SJSA1 (cell line): ENCODE results near the gene CD19. TPM values are rescaled to one million over a fixed set of nuclear protein-coding genes. Genes with fewer than 3 reads are reported as not detected.
"Not testable (repeated sequence)": the region's sequence is repeated elsewhere in the genome, so short reads cannot be mapped to it uniquely, and the experiment has no call there.

Source experiments
- DNase-seq, 2 experiments: peaks; one replicate each; pipeline ENCODE4 v3.0.0-alpha.2; 2015 to 2020; ENCODE audit warnings: low spot score in 2 of 2, low read depth in 1 of 2
- H3K27ac ChIP-seq: fragments of 250-450 bp; sonication (Bioruptor Pico); 2 replicates; pipeline ENCODE4 v1.5.1; 2020; ENCODE audit warnings: mild to moderate bottlenecking, moderate library complexity
- H3K27me3 ChIP-seq: fragments of 250-450 bp; sonication (Bioruptor Pico); replicated peaks from 2 replicates; pipeline ENCODE4 v1.5.1; 2020; ENCODE audit warnings: mild to moderate bottlenecking, moderate library complexity
- H3K36me3 ChIP-seq: fragments of 250-450 bp; sonication (Bioruptor Pico); 2 replicates; pipeline ENCODE4 v1.5.1; 2020; ENCODE audit warnings: mild to moderate bottlenecking
- H3K4me1 ChIP-seq: fragments of 250-450 bp; sonication (Bioruptor Pico); replicated peaks from 2 replicates; pipeline ENCODE4 v1.6.1; 2021; ENCODE audit warnings: mild to moderate bottlenecking
- H3K4me3 ChIP-seq: fragments of 250-450 bp; sonication (Bioruptor Pico); 2 replicates; pipeline ENCODE4 v1.5.1; 2020; ENCODE audit warnings: mild to moderate bottlenecking
- H3K9me3 ChIP-seq: fragments of 250-450 bp; sonication (Bioruptor Pico); replicated peaks from 2 replicates; pipeline ENCODE4 v1.5.1; 2020; ENCODE audit warnings: mild to moderate bottlenecking
- total RNA-seq: library from RNA; depleted of rRNA; stranded (reverse); fragments of >200 nt; shearing (Covaris generic); gene quantifications from 2 replicates; pipeline ENCODE4 v1.2.3, GENCODE V29; 2014

CD19 gene
- total RNA-seq, 1 experiment from 2014 or later, result not detected

DNA sequence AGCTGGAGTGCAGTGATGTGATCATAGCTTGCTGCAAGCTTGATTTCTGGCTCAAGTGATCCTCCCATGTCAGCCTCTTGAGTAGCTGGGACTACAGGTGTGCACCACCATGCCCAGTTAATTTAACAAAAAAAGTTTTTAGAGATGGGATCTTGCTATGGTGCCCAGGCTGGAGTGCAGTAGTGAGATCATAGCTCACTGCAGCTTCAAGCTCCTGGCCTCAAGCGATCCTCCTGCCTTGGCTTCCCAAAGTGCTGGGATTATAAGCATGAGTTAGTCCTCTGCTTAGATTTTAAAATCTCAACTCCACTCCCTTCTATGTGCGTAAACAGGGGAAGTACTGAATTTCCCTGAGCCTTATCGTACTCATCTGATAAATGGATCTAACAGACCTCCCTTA is 13.1 kb upstream of the CD19 start:
- no peaks in the 10 kb centered on the region for H3K27me3 ChIP-seq
- H3K36me3 ChIP-seq, result peaks cover 38% of the 10 kb centered on the region
- DNase-seq, result no peak
- H3K4me1 ChIP-seq, result no peaks in the 10 kb centered on the region
- no peak overlapping the region for H3K4me3 ChIP-seq
- no peak overlapping the region for H3K27ac ChIP-seq
- no peaks in the 10 kb centered on the region for H3K9me3 ChIP-seq

DNA sequence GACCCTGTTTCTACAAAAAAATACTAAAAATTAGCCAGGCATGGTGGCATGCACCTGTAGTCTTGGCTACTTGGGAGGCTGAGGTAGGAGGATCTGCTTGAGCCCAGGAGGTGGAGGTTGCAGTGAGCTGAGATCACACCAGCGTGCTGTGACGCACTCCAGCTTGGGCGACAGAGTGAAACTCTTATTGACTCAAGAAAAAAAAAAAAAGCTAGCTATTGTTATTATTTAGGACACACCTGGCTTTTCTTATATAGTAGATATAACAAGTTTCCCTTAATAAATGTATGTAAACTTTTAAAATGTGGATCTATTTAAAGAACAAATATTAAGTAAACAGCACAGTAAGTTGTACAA is 8.6 kb upstream of the CD19 start:
- no peak for DNase-seq
- Histone ChIP-seq H3K4me1 (peaks cover 15% of the 10 kb centered on the region), H3K4me3 (no peak overlapping the region), H3K27me3 (no peaks in the 10 kb centered on the region), H3K9me3 (no peaks in the 10 kb centered on the region), H3K27ac (no peak overlapping the region), H3K36me3 (peaks cover 17% of the 10 kb centered on the region)

DNA sequence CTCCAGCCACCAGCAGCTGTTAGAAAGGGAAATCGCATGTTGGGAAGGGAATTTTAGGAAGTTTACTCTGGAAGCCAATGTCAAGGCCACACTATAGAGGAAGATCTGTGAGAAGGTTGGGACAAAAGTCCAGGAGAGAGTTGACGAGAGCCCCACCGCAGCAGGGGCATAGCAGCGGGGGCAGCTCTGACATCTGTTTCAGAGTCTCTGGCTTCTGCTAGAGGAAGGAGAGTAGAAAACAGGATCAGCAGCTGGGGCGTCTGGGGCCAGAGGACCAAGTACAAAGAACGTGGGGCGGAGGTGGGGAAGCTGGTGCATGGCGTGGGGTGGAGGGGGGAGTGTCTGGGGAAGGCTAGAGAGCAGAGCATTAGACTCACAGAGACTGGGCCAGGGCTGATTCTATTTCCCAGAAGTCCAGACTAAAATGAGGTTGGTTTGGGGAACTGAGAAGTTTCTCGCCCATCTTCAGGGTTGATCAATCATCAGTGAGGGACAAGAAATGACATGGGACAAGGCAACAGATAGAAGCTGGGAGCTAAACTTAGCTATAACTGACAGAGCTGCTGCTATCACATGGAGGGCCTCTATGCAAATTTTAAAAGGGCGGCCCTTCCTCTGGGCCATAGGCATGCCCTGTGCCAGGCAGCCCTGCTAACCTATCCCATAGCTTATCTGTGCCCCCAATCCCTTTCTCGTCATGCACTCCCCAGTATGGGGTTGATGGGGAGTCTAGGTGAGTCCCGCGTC is 7.9 kb upstream of the CD19 start:
- Histone ChIP-seq H3K4me1 (peaks cover 15% of the 10 kb centered on the region), H3K27me3 (no peaks in the 10 kb centered on the region), H3K4me3 (no peak overlapping the region), H3K9me3 (no peaks in the 10 kb centered on the region), H3K27ac (no peak overlapping the region), H3K36me3 (peaks cover 13% of the 10 kb centered on the region)
- no peak for DNase-seq

DNA sequence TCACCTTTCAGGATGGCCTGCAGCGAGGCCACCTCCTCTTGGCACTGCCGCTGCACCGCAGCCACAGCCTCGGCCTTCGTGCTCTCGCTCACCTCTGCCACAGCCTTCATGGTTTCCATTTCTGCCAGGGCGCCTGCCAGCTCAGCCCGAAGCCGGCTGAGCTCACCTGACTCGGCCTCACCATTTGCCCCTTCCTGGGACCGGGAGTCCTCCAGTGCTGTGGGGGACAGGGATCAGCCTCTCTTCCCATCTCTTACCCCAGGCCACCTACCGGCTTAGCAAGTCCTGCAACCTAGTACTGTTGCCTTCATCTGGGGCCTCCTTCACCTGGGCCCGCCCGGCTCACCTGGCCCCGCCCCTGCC is 7.4 kb upstream of the CD19 start:
- Histone ChIP-seq H3K27me3 (no peaks in the 10 kb centered on the region), H3K27ac (no peak overlapping the region), H3K9me3 (no peaks in the 10 kb centered on the region), H3K36me3 (peaks cover 8% of the 10 kb centered on the region), H3K4me1 (peaks cover 15% of the 10 kb centered on the region), H3K4me3 (peak overlapping the region; percentile 89)
- DNase-seq, result no peak

DNA sequence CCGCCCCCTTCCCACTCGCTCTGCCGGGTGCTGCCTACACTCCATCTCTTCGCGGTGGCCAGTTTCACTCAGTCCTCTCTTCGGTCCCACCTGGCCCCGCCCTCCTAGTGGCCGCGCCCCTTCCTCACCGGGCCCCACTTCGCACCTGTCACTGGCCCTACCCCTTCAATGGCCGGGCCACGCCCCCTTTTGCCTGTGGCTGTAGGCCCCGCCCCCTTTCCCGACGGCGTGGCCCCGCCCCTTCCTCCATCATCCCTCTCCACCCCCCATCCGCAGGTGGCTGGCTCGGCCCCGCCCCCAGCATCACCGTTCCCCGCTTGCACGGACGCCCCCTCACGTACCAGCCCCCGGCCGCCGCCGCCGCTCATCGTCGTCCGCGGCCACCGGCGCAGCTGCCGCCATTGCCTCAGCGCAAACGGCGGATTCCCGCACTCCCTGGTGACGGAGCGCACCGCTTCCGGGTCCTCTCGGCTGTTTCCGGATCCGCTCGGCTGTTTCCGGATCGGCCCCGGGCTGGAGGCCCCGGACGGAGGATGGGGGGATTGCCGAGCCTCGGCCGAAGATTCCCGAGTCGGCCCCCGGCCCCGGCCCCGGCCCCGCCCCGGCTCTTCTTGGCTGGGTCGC is 6.9 kb upstream of the CD19 start, which contains the start of gene RABEP2:
RABEP2 (minus strand) TSS at position 477 of the 624 bp plus-strand sequence; CDS start at position 402, 75 bp downstream.
- H3K27ac ChIP-seq, result peak within 1 kb of the TSS; percentile 95
- H3K36me3 ChIP-seq, result peaks cover 3% of the 10 kb centered on the region
- peak within 1 kb of the TSS; percentile 89 for H3K4me3 ChIP-seq
- H3K9me3 ChIP-seq, result no peaks in the 10 kb centered on the region
- H3K4me1 ChIP-seq, result peaks cover 15% of the 10 kb centered on the region
- peak in 1 of 2 experiments; percentile 94 for DNase-seq
- no peaks in the 10 kb centered on the region for H3K27me3 ChIP-seq

DNA sequence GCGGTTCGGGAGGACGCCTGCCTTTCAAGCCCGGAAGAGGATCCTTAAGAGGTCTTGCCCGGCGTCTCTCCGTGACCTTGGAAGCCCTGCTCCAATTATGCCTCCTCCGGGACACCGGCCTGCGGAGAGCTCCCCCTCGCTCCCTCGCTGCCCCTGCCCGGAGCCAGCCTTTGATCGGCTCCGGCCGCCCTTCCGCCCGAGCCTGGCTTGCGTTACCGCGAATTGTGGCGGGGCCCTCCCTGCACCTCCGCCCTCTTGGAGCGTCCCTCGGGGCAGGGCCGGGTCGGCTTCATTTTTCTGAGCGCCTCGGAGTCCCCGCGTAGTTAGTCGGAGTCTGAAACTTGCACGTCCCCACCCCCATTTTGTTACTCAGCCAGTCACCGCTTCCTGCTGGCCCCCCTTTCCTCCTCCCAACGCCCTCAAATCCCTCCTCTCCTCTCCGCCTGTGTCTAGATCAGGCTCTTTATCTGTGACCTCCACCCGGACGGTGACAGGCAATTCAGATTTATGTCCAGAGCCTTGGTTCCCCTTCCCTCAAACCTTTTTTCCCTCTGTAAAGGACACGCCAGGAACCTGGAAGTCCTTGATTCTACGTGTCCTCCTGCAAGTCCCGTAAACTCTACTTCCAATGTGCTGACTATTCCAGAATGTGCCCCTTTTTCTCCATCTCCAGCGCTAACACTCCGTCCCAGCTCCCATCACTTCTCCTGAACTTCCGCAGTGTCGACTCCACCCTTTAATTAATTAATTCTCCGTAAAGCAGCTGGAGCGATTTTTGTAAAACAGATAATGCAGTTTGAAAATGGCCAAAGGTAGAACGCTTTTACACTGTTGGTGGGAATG is 6.2 kb upstream of the CD19 start:
- Histone ChIP-seq H3K27ac (peak overlapping the region; percentile 95), H3K4me3 (peak overlapping the region; percentile 89), H3K4me1 (peaks cover 15% of the 10 kb centered on the region), H3K36me3 (peaks cover 3% of the 10 kb centered on the region), H3K9me3 (no peaks in the 10 kb centered on the region), H3K27me3 (no peaks in the 10 kb centered on the region)
- DNase-seq, result peak; percentile 89 to 93

DNA sequence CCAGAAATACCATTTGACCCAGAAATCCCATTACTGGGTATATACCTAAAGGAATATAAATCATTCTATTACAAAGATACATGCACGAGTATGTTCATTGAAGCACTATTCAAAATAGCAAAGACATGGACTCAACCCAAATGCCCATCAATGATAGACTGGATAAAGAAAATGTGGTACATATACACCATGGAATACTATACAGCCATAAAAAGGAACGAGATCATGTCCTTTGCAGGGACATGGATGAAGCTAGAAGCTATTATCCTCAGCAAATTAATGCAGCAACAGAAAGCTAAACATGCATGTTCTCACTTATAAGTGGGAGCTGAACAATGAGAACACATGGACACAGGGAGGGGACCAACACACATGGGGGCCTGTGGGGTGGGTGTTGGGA is 5.5 kb upstream of the CD19 start:
- DNase-seq, H3K27ac ChIP-seq, H3K27me3 ChIP-seq, H3K9me3 ChIP-seq, H3K36me3 ChIP-seq: not testable (repeated sequence)
- Histone ChIP-seq H3K4me1 (peaks cover 15% of the 10 kb centered on the region), H3K4me3 (peak overlapping the region; percentile 89)

DNA sequence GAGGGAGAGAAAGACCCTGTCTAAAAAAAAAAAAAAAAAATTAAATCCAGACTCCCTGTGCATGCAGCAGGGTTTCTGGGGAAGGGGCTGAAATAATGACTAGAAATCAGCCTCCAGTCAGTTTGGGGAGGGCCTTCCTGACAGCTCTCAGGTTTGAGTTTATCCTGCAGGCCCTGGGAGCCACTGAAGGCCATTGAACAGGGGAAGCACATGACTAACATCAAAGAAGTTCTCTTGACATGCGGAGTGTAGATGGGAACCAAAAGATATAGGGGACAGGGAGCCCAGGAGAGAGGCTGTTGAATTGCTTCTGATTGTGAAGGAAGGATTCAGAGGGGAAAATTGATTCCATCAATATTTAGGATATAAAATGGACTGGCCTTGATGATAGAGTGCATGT is 4.0 kb upstream of the CD19 start:
- Histone ChIP-seq H3K4me1 (peaks cover 15% of the 10 kb centered on the region), H3K36me3 (peaks cover 3% of the 10 kb centered on the region)
- no peak for DNase-seq

DNA sequence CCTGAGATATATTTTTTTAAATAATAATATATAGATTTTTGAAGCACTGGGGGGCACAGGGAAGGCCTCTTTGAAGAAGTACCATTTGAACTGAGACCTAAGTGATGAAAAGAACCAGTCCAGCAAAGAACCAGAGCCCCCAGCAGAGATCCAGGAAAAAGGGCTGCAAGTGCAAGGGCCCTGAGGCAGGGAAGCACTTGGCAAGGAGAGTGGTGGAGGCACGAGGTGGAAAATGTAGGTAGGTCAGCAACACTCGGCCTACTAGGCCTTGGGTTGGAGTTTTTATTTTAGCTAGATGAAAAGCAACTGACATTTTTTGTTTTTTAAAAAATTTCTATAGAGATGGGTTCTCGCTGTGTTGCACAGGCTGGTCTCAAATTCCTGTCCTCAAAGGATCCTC is 1.6 kb upstream of the CD19 start:
- Histone ChIP-seq H3K36me3 (peaks cover 3% of the 10 kb centered on the region), H3K27me3 (no peaks in the 10 kb centered on the region), H3K4me3 (no peak overlapping the region), H3K27ac (no peak overlapping the region), H3K4me1 (peaks cover 8% of the 10 kb centered on the region; the same call in 1 of the 2 replicates), H3K9me3 (no peaks in the 10 kb centered on the region)
- DNase-seq, result no peak

More for the DNA sequence above, 4.0 kb upstream of the CD19 start:
- Histone ChIP-seq H3K27me3 (no peaks in the 10 kb centered on the region), H3K9me3 (no peaks in the 10 kb centered on the region), H3K27ac (no peak overlapping the region), H3K4me3 (no peak overlapping the region)

DNA sequence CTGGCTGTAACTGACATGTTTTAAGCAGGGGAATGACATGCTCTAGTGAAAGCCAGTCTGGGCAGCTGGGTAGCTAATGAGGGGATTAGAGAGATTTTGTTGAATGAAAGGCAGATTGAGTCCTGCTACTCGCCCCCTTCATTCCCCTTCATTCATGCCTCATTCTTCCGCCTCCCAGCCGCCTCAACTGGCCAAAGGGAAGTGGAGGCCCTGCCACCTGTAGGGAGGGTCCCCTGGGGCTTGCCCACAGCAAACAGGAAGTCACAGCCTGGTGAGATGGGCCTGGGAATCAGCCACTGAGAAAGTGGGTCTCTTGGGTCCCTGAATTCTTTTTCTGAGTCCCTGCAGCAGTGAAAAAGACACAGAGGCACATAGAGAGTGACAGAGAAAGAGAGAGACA is 1.1 kb upstream of the CD19 start:
- Histone ChIP-seq H3K9me3 (no peaks in the 10 kb centered on the region), H3K4me3 (no peak overlapping the region), H3K27ac (no peak overlapping the region), H3K4me1 (peaks cover 5% of the 10 kb centered on the region; the same call in 1 of the 2 replicates), H3K36me3 (no peaks in the 10 kb centered on the region), H3K27me3 (no peaks in the 10 kb centered on the region)
- DNase-seq, result no peak

DNA sequence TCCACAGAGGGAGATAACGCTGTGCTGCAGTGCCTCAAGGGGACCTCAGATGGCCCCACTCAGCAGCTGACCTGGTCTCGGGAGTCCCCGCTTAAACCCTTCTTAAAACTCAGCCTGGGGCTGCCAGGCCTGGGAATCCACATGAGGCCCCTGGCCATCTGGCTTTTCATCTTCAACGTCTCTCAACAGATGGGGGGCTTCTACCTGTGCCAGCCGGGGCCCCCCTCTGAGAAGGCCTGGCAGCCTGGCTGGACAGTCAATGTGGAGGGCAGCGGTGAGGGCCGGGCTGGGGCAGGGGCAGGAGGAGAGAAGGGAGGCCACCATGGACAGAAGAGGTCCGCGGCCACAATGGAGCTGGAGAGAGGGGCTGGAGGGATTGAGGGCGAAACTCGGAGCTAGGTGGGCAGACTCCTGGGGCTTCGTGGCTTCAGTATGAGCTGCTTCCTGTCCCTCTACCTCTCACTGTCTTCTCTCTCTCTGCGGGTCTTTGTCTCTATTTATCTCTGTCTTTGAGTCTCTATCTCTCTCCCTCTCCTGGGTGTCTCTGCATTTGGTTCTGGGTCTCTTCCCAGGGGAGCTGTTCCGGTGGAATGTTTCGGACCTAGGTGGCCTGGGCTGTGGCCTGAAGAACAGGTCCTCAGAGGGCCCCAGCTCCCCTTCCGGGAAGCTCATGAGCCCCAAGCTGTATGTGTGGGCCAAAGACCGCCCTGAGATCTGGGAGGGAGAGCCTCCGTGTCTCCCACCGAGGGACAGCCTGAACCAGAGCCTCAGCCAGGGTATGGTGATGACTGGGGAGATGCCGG is 769 bp downstream of the CD19 start:
- Histone ChIP-seq H3K27me3 (no peaks in the 10 kb centered on the region), H3K36me3 (no peaks in the 10 kb centered on the region), H3K4me3 (no peak overlapping the region), H3K4me1 (no peaks in the 10 kb centered on the region), H3K9me3 (no peaks in the 10 kb centered on the region), H3K27ac (no peak overlapping the region)
- DNase-seq, result no peak

DNA sequence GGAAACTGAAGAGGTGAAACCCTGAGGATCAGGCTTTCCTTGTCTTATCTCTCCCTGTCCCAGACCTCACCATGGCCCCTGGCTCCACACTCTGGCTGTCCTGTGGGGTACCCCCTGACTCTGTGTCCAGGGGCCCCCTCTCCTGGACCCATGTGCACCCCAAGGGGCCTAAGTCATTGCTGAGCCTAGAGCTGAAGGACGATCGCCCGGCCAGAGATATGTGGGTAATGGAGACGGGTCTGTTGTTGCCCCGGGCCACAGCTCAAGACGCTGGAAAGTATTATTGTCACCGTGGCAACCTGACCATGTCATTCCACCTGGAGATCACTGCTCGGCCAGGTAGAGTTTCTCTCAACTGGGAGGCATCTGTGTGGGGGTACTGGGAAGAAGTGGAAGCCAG is 1.4 kb downstream of the CD19 start:
- no peaks in the 10 kb centered on the region for H3K4me1 ChIP-seq
- H3K27me3 ChIP-seq, result no peaks in the 10 kb centered on the region
- H3K9me3 ChIP-seq, result no peaks in the 10 kb centered on the region
- no peak overlapping the region for H3K4me3 ChIP-seq
- DNase-seq, result no peak
- H3K27ac ChIP-seq, result no peak overlapping the region
- no peaks in the 10 kb centered on the region for H3K36me3 ChIP-seq

DNA sequence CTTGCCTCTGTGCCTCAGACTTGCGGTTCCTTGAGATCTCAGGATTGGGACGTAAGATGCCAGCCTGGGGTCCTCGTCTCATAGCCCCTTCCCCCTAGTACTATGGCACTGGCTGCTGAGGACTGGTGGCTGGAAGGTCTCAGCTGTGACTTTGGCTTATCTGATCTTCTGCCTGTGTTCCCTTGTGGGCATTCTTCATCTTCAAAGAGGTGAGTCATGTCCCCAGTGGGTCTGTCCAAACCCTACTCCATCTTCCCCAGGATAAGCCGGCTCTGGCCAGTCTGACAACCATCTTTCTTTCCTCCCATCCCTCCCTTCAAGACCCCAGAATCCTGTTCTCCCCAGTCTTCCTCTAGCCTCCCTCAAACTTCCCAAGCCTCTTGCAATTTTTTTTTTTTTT is 3.6 kb downstream of the CD19 start:
- H3K4me3 ChIP-seq, result no peak overlapping the region
- no peaks in the 10 kb centered on the region for H3K4me1 ChIP-seq
- H3K9me3 ChIP-seq, result no peaks in the 10 kb centered on the region
- H3K27ac ChIP-seq, result no peak overlapping the region
- no peak for DNase-seq
- no peaks in the 10 kb centered on the region for H3K27me3 ChIP-seq
- no peaks in the 10 kb centered on the region for H3K36me3 ChIP-seq
